Tibial nerve (tissue), 4 donors: Measurements from ENCODE around the gene ALK.

Experiments
- EP300 ChIP-seq, 2 donors: sonication (generic); formaldehyde crosslinking; IDR thresholded peaks; one replicate each; pipeline ENCODE4 v1.6.1; 2017; ENCODE audit warnings: antibody characterized with exemption in 2 of 2, mild to moderate bottlenecking in 1 of 2
- POLR2A ChIP-seq, 2 donors: fragments of 450-650 bp; IDR thresholded peaks; one replicate each; pipeline ENCODE4 v1.6.1; 2017; ENCODE audit warnings: antibody characterized with exemption in 2 of 2, mild to moderate bottlenecking in 2 of 2, moderate library complexity in 2 of 2
- TF ChIP-seq, protein P1 (sequence below), 5 experiments: fragments of 200-600 bp in 3 of 5; fragments of 450-650 bp in 2 of 5; sonication (generic) in 3 of 5; IDR thresholded peaks; one replicate each; pipeline ENCODE4 v1.5.1; 2016 to 2019; ENCODE audit warnings: antibody characterized with exemption in 5 of 5, mild to moderate bottlenecking in 3 of 5, moderate library complexity in 2 of 5

DNA sequence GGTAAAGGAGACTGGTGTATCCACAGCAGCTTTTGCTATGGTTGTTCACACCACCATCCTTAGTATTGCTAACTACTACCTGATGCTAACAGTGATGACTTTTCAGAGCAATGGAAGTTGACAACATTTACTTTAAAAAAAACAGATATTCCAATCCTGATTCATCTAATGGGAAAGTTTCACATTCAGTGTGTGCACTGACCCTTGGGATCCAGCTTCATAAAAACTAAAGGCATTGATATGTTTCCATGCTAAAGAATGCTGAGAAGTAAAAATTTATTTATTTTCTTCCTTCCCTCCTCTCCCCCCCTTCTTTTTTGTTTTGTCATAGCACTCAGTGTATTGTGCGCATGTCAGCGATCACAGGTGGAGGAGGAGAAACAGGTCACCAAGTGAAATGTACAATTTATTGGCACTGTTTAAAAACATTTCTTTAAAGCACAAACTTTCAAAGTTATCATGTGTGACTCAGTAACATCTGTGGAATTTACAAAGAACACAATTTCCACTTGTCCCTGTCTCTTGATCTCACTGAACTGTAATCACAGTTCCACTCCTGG is 229.9 kb downstream of the ALK start:
- TF ChIP-seq, protein P1, sequence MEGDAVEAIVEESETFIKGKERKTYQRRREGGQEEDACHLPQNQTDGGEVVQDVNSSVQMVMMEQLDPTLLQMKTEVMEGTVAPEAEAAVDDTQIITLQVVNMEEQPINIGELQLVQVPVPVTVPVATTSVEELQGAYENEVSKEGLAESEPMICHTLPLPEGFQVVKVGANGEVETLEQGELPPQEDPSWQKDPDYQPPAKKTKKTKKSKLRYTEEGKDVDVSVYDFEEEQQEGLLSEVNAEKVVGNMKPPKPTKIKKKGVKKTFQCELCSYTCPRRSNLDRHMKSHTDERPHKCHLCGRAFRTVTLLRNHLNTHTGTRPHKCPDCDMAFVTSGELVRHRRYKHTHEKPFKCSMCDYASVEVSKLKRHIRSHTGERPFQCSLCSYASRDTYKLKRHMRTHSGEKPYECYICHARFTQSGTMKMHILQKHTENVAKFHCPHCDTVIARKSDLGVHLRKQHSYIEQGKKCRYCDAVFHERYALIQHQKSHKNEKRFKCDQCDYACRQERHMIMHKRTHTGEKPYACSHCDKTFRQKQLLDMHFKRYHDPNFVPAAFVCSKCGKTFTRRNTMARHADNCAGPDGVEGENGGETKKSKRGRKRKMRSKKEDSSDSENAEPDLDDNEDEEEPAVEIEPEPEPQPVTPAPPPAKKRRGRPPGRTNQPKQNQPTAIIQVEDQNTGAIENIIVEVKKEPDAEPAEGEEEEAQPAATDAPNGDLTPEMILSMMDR (IDR thresholded peaks at IDR 0.05): no peak
- no peak for TF ChIP-seq POLR2A (IDR thresholded peaks at IDR 0.05)
- no peak for TF ChIP-seq EP300 (IDR thresholded peaks at IDR 0.05)
